ENCODE results near the gene PLAU. TPM values are rescaled to one million over a fixed set of nuclear protein-coding genes. Genes with fewer than 3 reads are reported as not detected.

The PLAU gene
- total and polyA plus RNA-seq, 2 of the 4 experiments (the other 2 are of a cell fraction): 123 to 283 TPM

DNA sequence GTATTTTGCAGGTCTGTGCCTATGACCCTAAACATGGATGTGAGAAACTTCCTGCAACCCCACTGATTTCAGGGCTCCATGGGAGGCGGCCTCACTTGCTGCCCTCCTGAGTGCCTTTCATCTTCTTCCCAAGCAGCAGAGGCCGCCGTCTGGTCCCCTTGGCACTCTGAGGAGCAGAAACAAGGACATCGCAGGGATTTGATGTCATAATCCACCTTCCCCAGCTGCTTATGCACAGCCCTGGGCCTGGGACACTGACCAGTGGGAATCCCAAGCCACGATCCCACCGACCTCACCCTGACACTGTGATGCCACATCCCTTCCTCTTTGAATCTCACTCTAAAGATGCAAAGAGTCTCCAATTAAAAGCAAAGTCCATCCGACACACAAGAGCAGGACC, 44.3 kb upstream of the PLAU start:
- POLR2A ChIA-PET (ENCODE audit: unreplicated experiment): no interaction called here
- in situ Hi-C loops (cut with MboI; ENCODE audit: low sequenced_read_pairs) (no loop called here), dilution Hi-C loops (cut with HindIII; ENCODE audit: low sequenced_read_pairs, unreplicated experiment) (no loop called here), intact Hi-C loops (cut with micrococcal nuclease) (no loop called here)
- peaks cover 32% of the 10 kb centered on the region for H4K20me1 ChIP-seq (ENCODE audit: insufficient read depth, low read length)
- H2BK120ac ChIP-seq (ENCODE audit: low read depth, low read length): no peak overlapping the region
- H3K36me3 ChIP-seq (ENCODE audit: control insufficient read depth, insufficient read depth, low read length): peaks cover 39% of the 10 kb centered on the region
- H2AFZ ChIP-seq (replicated peaks; ENCODE audit: low read length, poor library complexity): no peak overlapping the region
- CTCF ChIA-PET: no interaction called here
- no TSS peak for BruUV-seq (replicated peaks)
- H2AK5ac ChIP-seq (ENCODE audit: low read depth, low read length): no peak overlapping the region
- no peak overlapping the region for H4K8ac ChIP-seq (ENCODE audit: low read depth in 2 of 2, low read length in 2 of 2)
- H3K9me3 ChIP-seq (ENCODE audit: control insufficient read depth, insufficient read depth, low read length): no peaks in the 10 kb centered on the region
- no peak overlapping the region for H3K9ac ChIP-seq (ENCODE audit: low read depth, low read length)
- DNase-seq (no peak), ATAC-seq (ENCODE audit: low read depth) (no peak)
- 94% methylated on average over 3 of the region's 7 CpGs; no CpG with 5 or more reads in 1 of the 2 experiments for WGBS, 2 experiments (ENCODE audit: extremely low coverage in 2 of 2, insufficient read length in 1 of 2)
- H3K79me1 ChIP-seq (ENCODE audit: low read depth in 1 of 2, low read length in 2 of 2): peaks cover 30 to 72% of the 10 kb centered on the region in 2 experiments
- peaks cover 8% of the 10 kb centered on the region for H3K9me1 ChIP-seq (ENCODE audit: insufficient read depth, low read length)
- H2BK15ac ChIP-seq (ENCODE audit: low read depth, low read length): no peak overlapping the region
- no peak overlapping the region for H3K14ac ChIP-seq (replicated peaks; ENCODE audit: low read depth, low read length)
- TF ChIP-seq MXI1 (IDR thresholded peaks at IDR 0.05; ENCODE audit: borderline replicate concordance, low read depth, low read length): no peak
- H3K23ac ChIP-seq (ENCODE audit: low read depth, low read length): no peak overlapping the region
- no peak overlapping the region for H4K5ac ChIP-seq (ENCODE audit: low read depth, low read length)
- no peak overlapping the region for H3K18ac ChIP-seq (ENCODE audit: low read depth, low read length)
- H4K91ac ChIP-seq (ENCODE audit: insufficient read depth, low read depth, low read length): no peak overlapping the region
- H3K4me3 ChIP-seq (ENCODE audit: insufficient read depth, low read depth, low read length): no peak overlapping the region
- H2AK9ac ChIP-seq (replicated peaks; ENCODE audit: low read depth, low read length, poor library complexity): no peak overlapping the region
- no peaks in the 10 kb centered on the region for H3K27me3 ChIP-seq (ENCODE audit: control insufficient read depth, insufficient read depth, low read length)
- H3K4me2 ChIP-seq (ENCODE audit: low read depth, low read length): no peak overlapping the region
- peaks cover 3% of the 10 kb centered on the region for H3K4me1 ChIP-seq (ENCODE audit: control insufficient read depth, insufficient read depth, low read length)
- H2BK20ac ChIP-seq (ENCODE audit: low read depth, low read length): no peak overlapping the region
- H2BK5ac ChIP-seq (ENCODE audit: low read depth, low read length, poor library complexity, severe bottlenecking): no peak overlapping the region
- H3K4ac ChIP-seq (ENCODE audit: low read depth, low read length): no peak overlapping the region
- H3K27ac ChIP-seq (ENCODE audit: insufficient read depth, low read length): no peak overlapping the region
- H3K56ac ChIP-seq (ENCODE audit: extremely low read depth, insufficient read depth, low read length): no peak overlapping the region
